ENCODE results near the gene NUP107. TPM values are rescaled to one million over a fixed set of nuclear protein-coding genes. Genes with fewer than 3 reads are reported as not detected.

Gene NUP107
- total RNA-seq, 1 experiment from 2014 or later, result 106 TPM

- H3K9me3 ChIP-seq (ENCODE audit: low read length), result no peaks in the 10 kb centered on the region
- H3K4me3 ChIP-seq (ENCODE audit: low read length), result no peak overlapping the region
- no peaks in the 10 kb centered on the region for H3K9me2 ChIP-seq (replicated peaks; ENCODE audit: low read length)
- peaks cover 4% of the 10 kb centered on the region for H3F3A ChIP-seq (ENCODE audit: low read length, unreplicated experiment)
- ATAC-seq (no peak), DNase-seq (no peak)
- CTCF ChIA-PET, result no interaction called here
- no peak overlapping the region for H3K4me2 ChIP-seq (ENCODE audit: low read length)
- peaks cover 10% of the 10 kb centered on the region; the same call in 1 of the 2 replicates for H3K4me1 ChIP-seq (ENCODE audit: insufficient read depth, low read length)
- no peak overlapping the region for H3K27ac ChIP-seq (ENCODE audit: low read length)
- H4K20me1 ChIP-seq (ENCODE audit: low read length), result no peaks in the 10 kb centered on the region
- H3K79me2 ChIP-seq (ENCODE audit: low read length), result no peaks in the 10 kb centered on the region
- POLR2A ChIA-PET (ENCODE audit: unreplicated experiment), result no interaction called here
- BruUV-seq (replicated peaks), result no TSS peak
- H3K27me3 ChIP-seq (ENCODE audit: low read length), result no peaks in the 10 kb centered on the region
- no peak overlapping the region for H2AFZ ChIP-seq (ENCODE audit: low read length)
- TF ChIP-seq EZH2phosphoT487 (IDR thresholded peaks at IDR 0.05; ENCODE audit: borderline replicate concordance, low read length), result no peak
- no peak for TF ChIP-seq EZH2 (IDR thresholded peaks at IDR 0.05; ENCODE audit: low read length, unreplicated experiment)
- TF ChIP-seq CTCF (conservative IDR thresholded peaks at IDR 0.05; ENCODE audit: low read depth, low read length), result no peak
- intact Hi-C loops (cut with micrococcal nuclease), result loop anchor here (10.0 kb wide), 1 partner anchor 446 kb away; the partner anchor contains the start of gene IL26
- no peaks in the 10 kb centered on the region for H3K36me3 ChIP-seq (ENCODE audit: low read depth, low read length)
- no peak overlapping the region for H3K9ac ChIP-seq (ENCODE audit: low read length)
Observed at GRCh38 chr12:68671179-68671578, 15.6 kb upstream of the NUP107 start.

- intact Hi-C loops (cut with micrococcal nuclease), result loop anchor here (10.0 kb wide), 1 partner anchor 449 kb away; the partner anchor contains the start of gene IL26
- DNase-seq, result no peak
- CTCF ChIA-PET, result no interaction called here
- Histone ChIP-seq H3K9ac (ENCODE audit: low read length) (no peak overlapping the region), H3K4me2 (ENCODE audit: low read length) (no peak overlapping the region), H3K9me3 (ENCODE audit: low read length) (no peaks in the 10 kb centered on the region), H3K4me3 (ENCODE audit: low read length) (no peak overlapping the region), H3K27me3 (ENCODE audit: low read length) (no peaks in the 10 kb centered on the region), H3K36me3 (ENCODE audit: low read depth, low read length) (no peaks in the 10 kb centered on the region), H3K4me1 (ENCODE audit: insufficient read depth, low read length) (peaks cover 10% of the 10 kb centered on the region; the same call in 1 of the 2 replicates), H3K27ac (ENCODE audit: low read length) (no peak overlapping the region), H3F3A (ENCODE audit: low read length, unreplicated experiment) (peaks cover 4% of the 10 kb centered on the region), H3K79me2 (ENCODE audit: low read length) (no peaks in the 10 kb centered on the region), H4K20me1 (ENCODE audit: low read length) (no peaks in the 10 kb centered on the region), H3K9me2 (replicated peaks; ENCODE audit: low read length) (no peaks in the 10 kb centered on the region), H2AFZ (ENCODE audit: low read length) (no peak overlapping the region)
- ATAC-seq, result no peak
- BruUV-seq (replicated peaks), result no TSS peak
- TF ChIP-seq EZH2 (IDR thresholded peaks at IDR 0.05; ENCODE audit: low read length, unreplicated experiment), result no peak
- TF ChIP-seq EZH2phosphoT487 (IDR thresholded peaks at IDR 0.05; ENCODE audit: borderline replicate concordance, low read length), result no peak
- POLR2A ChIA-PET (ENCODE audit: unreplicated experiment), result no interaction called here
Observed at GRCh38 chr12:68673788-68674187, 13.0 kb upstream of the NUP107 start.

- Histone ChIP-seq H4K20me1 (ENCODE audit: low read length) (no peaks in the 10 kb centered on the region), H3K27me3 (ENCODE audit: low read length) (no peaks in the 10 kb centered on the region), H3K9ac (ENCODE audit: low read length) (no peak overlapping the region), H3F3A (ENCODE audit: low read length, unreplicated experiment) (peaks cover 4% of the 10 kb centered on the region), H3K4me3 (ENCODE audit: low read length) (no peak overlapping the region), H3K4me2 (ENCODE audit: low read length) (no peak overlapping the region), H3K36me3 (ENCODE audit: low read depth, low read length) (no peaks in the 10 kb centered on the region), H2AFZ (ENCODE audit: low read length) (no peak overlapping the region), H3K9me3 (ENCODE audit: low read length) (no peaks in the 10 kb centered on the region), H3K79me2 (ENCODE audit: low read length) (no peaks in the 10 kb centered on the region), H3K9me2 (replicated peaks; ENCODE audit: low read length) (no peaks in the 10 kb centered on the region), H3K4me1 (ENCODE audit: insufficient read depth, low read length) (peaks cover 10% of the 10 kb centered on the region; the same call in 1 of the 2 replicates), H3K27ac (ENCODE audit: low read length) (no peak overlapping the region)
- CTCF ChIA-PET, result no interaction called here
- no TSS peak for BruUV-seq (replicated peaks)
- intact Hi-C loops (cut with micrococcal nuclease), result loop anchor here (10.0 kb wide), 1 partner anchor 450 kb away; the partner anchor contains the start of gene IL26
- DNase-seq (no peak), ATAC-seq (no peak)
- TF ChIP-seq EZH2phosphoT487 (IDR thresholded peaks at IDR 0.05; ENCODE audit: borderline replicate concordance, low read length) (no peak), EZH2 (IDR thresholded peaks at IDR 0.05; ENCODE audit: low read length, unreplicated experiment) (no peak), CTCF (conservative IDR thresholded peaks at IDR 0.05; ENCODE audit: low read depth, low read length) (no peak)
- POLR2A ChIA-PET (ENCODE audit: unreplicated experiment), result no interaction called here
Observed at GRCh38 chr12:68674376-68674775, 12.4 kb upstream of the NUP107 start.

Measured in PC-3 (cell line).